NCI-H2107 (cell line): ENCODE measurements around the gene CPNE8.

Experiments
- DNase-seq: peaks from one replicate; lab custom pipeline; 2025; lab: John Stamatoyannopoulos, UW

Gene CPNE8

GRCh38 chr12:38728894-38729293 lies 176.5 kb downstream of the CPNE8 start:
- no peak for DNase-seq

- no peak for DNase-seq
Measured at GRCh38 chr12:38721611-38722252, 183.7 kb downstream of the CPNE8 start.

- DNase-seq = no peak
Measured at GRCh38 chr12:38720661-38721060, 184.7 kb downstream of the CPNE8 start.

- no peak for DNase-seq
Measured at GRCh38 chr12:38713294-38713693, 192.1 kb downstream of the CPNE8 start.

GRCh38 chr12:38711054-38711453 lies 194.3 kb downstream of the CPNE8 start:
- DNase-seq = no peak

- DNase-seq = no peak
Measured at GRCh38 chr12:38708466-38708865, 196.9 kb downstream of the CPNE8 start.

GRCh38 chr12:38707648-38708047 lies 197.7 kb downstream of the CPNE8 start:
- no peak for DNase-seq

GRCh38 chr12:38697289-38697688 lies 208.1 kb downstream of the CPNE8 start:
- no peak for DNase-seq

- no peak for DNase-seq
Measured at GRCh38 chr12:38695057-38695456, 210.3 kb downstream of the CPNE8 start.

- no peak for DNase-seq
Measured at GRCh38 chr12:38691164-38691563, 214.2 kb downstream of the CPNE8 start.

GRCh38 chr12:38690646-38691045 lies 214.7 kb downstream of the CPNE8 start:
- no peak for DNase-seq

GRCh38 chr12:38689704-38690103 lies 215.7 kb downstream of the CPNE8 start:
- no peak for DNase-seq

- DNase-seq = no peak
Measured at GRCh38 chr12:38689195-38689594, 216.2 kb downstream of the CPNE8 start.

- DNase-seq = no peak
Measured at GRCh38 chr12:38682521-38682920, 222.9 kb downstream of the CPNE8 start.

GRCh38 chr12:38669530-38669929 lies 235.9 kb downstream of the CPNE8 start:
- DNase-seq = no peak

GRCh38 chr12:38669081-38669480 lies 236.3 kb downstream of the CPNE8 start:
- no peak for DNase-seq

- no peak for DNase-seq
Measured at GRCh38 chr12:38666425-38666824, 239.0 kb downstream of the CPNE8 start.

- no peak for DNase-seq
Measured at GRCh38 chr12:38664661-38665269, 240.6 kb downstream of the CPNE8 start.

GRCh38 chr12:38662829-38663228 lies 242.6 kb downstream of the CPNE8 start:
- DNase-seq = no peak

GRCh38 chr12:38653650-38654049 lies 251.7 kb downstream of the CPNE8 start:
- DNase-seq = no peak

- no peak for DNase-seq
Measured at GRCh38 chr12:38648813-38649212, 256.6 kb downstream of the CPNE8 start.

- DNase-seq = no peak
Measured at GRCh38 chr12:38646146-38646545, 259.2 kb downstream of the CPNE8 start.

GRCh38 chr12:38639625-38640024 lies 265.8 kb downstream of the CPNE8 start:
- DNase-seq = no peak

GRCh38 chr12:38638401-38638800 lies 267.0 kb downstream of the CPNE8 start:
- DNase-seq = no peak
